ENCODE data around the gene NUFIP1.
A peak's percentile ranks its signal among the peaks of the same experiment; 100 is the strongest.

Gene NUFIP1

GRCh38 chr13:44929692-44930091 is 59.6 kb downstream of the NUFIP1 start:
- TF ChIP-seq CTCF (conservative IDR thresholded peaks at IDR 0.05), result no peak

DNA sequence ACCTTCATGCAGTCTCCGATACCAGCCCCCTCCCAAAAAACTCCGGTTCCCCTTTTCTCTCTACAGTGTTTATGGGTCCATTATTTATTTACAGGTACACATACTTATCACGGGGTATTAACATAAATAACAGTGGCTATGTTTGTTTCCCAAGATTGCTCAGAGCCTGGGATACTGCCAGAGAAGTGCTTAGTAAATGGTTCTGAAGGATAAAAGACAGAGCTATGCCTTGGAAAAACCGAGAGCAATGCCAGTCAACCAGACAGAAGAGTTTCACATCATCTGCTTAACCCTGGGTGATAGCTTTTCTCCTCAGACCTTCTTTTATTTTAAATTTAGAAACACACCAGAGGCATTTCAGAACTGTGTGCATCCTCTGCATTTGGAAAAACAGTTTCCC is 61.3 kb downstream of the NUFIP1 start:
- H3K27ac ChIP-seq, result no peak overlapping the region
- TF ChIP-seq CTCF (conservative IDR thresholded peaks at IDR 0.05), result no peak

More at GRCh38 chr13:44929692-44930091, 59.6 kb downstream of the NUFIP1 start:
- H3K27ac ChIP-seq, result no peak overlapping the region

DNA sequence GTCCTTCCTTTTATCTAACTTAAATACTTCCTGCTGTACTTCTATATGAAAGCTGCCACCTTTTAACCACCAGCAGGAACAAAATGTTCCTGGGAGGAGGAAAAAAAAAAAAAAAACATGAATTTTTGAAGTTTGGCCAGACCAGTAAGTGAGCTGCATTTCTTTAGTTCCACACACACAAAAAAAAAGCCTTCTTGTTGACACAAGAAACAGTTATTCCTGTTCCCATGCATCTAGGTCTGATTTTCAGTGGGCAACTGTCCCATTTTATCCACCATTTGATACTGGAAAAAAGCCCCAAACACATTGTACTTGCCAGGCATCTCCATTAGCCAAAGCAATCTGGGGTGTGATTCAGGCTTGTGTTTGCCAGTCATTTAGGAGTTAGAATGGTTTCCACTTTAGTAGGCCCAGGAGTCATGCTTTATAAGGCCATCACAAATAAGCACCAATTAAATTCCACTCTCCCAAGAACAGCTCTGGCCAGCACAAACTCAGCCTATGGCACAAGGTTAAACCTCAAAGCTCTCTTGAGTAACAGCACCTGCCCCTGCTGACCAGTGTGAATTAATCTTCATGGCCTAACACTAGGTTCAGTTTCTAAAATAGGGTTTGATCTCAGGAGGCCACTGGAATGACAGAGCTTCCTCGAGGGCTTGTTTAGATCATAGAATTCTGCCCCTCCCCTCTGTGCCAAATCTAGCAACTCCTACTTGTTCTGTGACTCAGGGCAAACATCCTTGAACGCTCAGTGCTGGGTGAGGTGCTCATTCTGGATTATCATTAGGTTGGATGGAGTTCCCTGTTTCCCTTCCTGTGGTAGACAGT is 67.1 kb downstream of the NUFIP1 start:
- peak overlapping the region; percentile 92 for H3K27ac ChIP-seq
- TF ChIP-seq CTCF (conservative IDR thresholded peaks at IDR 0.05), result no peak

- no peak for TF ChIP-seq CTCF (conservative IDR thresholded peaks at IDR 0.05)
- peak overlapping the region; percentile 92 for H3K27ac ChIP-seq
Measured at GRCh38 chr13:44921246-44921877, 67.9 kb downstream of the NUFIP1 start.

DNA sequence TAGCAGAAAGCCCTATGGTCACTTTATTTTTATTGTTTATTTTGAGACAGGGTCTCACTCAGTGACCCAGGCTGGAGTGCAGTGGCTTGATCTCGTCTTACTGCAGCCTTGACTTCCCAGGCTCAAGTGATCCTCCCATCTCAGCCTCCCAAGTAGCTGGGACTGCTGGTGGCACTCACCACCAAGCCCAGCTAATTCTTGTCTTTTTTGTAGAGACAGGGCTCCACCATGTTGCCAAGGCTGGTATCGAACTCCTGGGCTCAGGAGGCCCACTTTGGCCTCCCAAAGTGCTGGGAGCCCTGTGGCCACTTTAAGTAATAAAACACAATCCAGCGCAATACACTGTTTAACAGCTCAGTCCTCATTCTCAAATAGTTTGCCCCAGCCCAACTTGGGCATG is 69.3 kb downstream of the NUFIP1 start:
- no peak for TF ChIP-seq CTCF (conservative IDR thresholded peaks at IDR 0.05)
- peak overlapping the region; percentile 92 for H3K27ac ChIP-seq

DNA sequence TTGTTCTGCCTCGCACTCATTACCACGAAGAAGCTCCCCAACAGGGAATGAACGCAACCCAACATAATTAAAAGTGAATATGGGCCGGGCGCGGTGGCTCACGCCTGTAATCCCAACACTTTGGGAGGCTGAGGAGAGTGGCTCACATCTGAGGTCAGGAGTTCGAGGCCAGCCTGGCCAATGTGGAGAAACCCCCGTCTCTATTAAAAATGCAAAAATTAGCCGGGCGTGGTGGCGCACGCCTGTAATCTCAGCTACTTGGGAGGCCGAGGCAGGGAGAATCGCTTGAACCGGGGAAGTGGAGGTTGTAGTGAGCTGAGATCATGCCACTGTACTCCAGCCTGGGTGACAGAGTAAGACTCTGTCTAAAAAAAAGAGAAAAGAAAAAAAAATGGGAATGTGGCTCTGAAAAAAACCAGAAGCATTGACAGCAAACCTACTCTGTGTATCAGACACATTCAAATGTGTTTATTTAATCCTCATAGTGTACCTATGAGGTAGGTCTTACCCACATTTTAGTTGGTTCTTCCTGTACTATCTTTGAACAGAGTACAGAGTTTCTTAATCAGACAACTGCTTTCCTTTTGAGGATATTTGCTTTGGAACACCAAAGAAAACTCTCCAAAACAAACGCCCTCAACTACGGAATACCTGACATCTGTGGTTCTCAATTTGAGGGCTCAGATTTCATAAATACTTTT is 70.0 kb downstream of the NUFIP1 start:
- peak overlapping the region; percentile 92 for H3K27ac ChIP-seq
- TF ChIP-seq CTCF (conservative IDR thresholded peaks at IDR 0.05), result no peak
